ENCODE results near the gene TSSK6.

Gene TSSK6

DNA sequence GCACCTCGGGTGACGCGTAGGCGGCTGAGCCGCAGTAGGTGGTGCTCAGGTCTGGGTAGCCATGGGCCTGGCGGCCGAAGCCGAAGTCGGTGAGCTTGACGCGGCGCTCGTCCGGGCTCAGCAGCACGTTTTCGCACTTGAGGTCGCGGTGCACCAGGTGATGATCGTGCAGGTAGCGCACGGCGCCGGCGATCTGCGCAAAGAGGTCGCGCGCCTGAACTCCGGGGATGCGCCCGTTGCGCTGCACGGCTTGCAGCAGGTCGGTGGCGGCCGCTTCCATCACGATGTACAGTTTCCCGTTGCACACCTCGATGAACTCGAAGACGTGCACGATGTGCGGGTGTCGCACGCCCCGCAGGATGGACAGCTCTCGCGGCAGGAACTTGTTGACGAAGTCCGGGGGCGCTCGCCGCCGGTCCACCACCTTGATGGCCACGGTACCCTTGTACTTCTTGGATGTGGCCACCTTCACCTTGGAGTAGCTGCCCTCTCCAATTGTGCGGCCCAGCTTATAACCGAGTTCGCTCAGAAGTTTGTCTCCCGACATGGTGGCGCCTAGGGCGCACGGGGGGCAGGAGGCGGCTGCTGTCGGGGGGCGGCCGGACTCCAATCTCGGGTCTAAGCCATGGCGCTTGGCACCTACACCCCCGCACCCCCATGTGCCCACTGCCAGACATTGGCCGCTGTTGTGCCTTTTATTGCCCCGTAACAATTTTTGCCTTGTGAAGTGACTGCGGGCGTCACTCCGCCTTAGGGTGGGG is at the start of gene TSSK6:
TSSK6 (minus strand) TSS at position 668 of the 761 bp plus-strand sequence; CDS start at position 547, 121 bp downstream.
- DNase-seq (ENCODE audit: low spot score): no peak

DNA sequence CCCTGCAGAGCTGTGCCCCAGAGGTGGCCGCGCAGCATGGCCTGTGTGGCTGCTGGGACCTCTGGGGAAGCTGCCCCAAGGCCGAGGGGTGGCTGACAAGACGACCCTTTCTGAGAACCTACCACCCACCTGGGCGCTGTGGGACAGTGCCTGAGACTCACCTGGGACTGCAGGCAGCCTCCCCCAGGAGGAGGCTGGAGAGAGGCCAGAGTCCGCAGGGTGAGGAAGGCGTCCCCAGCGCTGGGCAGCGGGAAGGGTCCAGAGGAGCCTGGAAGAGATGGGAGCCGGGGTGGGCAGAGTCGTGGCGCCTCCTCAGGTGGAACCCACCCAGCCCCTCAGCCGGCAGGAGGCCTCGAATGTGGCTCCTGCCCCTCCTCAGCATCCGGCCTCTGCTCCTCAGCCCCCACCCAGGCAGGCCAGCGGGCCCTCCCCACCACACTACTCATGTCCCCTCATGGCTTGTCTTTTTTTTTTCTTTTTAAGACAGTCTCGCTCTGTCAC is 48.0 kb upstream of the TSSK6 start:
- DNase-seq (ENCODE audit: low spot score): no peak

DNA sequence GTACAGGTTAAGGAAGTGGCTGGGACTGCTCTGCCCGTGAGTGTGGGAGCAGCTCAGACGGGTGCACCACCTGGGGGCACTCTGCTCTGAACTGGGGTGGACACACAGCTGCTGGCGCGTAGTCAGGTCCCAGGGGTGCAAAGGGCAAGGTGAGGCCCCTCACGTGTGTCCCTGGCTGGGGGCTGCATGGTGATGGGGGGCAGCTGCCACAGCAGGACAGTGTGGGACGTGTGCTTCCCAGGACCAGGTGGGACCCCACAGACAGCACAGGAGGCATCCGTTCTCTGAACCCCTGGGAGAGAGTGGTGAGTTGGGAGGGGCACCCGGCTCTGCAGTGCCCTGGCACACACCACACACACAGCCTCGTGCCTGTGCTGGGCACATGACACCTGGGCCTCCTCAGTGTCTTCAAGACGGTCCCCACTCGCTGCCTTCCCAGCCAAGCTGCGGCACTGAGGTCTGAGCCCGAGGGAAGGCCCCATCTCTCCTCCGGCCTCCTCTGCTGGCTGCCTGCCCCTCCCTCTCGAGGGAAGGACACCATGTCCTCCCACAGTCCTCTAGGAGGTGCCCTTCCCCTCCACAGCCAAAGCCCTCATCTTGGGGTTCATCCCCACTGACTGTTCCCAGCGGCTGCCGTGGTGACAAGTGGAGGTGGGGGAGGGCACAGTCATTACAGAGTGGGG is 47.5 kb upstream of the TSSK6 start:
- no peak for DNase-seq (ENCODE audit: low spot score)

DNA sequence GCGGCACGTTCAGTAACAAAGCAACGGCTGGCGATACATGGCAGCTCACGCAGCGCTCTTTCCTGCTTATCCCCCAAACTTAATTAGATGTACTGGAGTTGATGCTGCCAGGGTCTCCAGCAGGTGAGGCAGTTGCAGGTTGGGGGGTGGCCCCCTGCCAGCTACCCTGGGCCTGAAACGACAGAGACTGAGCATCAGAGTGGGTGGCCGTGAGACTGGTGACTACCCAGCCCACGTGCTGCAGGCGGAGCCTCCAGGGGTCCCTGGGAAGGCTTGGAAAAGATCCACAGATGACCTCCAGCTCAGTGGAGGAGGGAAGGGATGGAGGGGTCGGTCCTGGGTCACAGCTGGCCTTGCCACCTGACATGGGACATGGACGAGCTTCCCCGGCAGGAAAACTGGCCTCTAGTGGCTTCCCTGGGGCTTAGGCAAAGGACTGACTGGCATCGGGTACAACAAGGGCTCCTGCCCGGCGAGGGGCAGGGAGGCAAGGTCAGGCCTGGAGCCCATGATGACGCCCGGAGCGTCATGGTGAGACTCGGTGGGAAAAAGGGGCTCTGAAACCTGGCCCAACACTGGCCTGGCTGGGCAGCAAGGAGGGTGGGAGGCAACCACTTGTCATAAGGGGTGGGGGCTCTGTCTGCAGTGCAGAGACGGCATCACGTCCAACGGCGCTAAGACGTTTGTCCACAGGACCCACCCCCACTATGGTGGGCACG is 46.8 kb upstream of the TSSK6 start:
- DNase-seq (ENCODE audit: low spot score): no peak

DNA sequence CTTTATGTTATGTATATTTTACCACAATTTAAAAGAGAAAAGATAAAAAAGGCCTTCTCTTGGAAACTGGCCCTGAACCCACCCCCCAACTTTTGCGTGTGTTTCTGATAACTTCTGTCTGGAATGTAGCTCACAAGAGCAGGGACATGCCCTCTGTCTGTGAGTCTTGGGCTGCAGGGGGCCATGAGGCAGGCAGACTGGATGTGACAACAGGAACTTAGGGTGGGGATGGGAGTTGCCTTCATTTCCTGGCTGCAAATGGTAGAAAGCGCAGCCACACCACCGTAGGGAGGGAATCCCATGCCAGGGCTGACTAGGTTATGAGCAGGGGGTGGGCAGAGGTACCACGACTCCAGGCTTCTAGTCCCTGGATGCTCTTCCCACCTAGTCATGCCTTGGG is 44.6 kb upstream of the TSSK6 start:
- DNase-seq (ENCODE audit: low spot score): no peak

DNA sequence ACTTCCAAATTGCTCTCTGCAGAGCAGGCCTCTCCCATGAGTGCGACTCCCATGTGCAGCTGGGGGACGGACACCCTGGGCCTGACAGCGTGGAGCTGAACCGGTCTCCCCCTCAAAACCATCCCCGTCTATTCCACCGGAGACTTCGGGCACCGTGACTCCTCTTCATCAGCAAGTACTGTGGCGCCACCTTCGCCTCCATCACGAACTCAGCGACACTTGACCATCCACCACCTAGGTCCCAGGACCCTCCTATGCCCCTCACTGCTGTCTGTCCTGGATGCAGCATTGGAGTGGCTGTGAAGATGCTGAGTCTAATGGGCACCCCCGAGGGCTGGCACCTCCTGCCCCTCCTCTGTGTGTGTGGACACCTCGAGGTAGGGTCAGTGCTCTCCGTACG is 43.3 kb upstream of the TSSK6 start:
- DNase-seq (ENCODE audit: low spot score): no peak

DNA sequence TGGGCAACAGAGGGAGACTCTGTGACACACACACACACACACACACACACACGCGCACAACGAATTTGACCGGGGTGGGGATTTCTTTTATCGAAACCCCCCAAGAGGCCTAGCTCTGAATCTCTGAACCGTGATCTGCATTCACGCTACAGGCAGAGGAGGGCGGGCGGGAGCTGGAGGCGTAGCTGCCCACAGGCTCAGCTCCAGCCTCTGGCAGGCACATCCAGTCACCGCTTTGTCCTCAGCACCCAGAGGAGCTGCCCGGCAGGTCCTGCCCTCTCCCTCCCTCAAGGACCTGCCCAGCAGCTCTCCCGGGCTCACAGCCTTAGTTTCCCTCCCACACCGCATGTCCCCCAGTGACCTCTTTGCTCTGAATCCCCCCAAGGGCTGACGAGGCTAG is 42.7 kb upstream of the TSSK6 start:
- DNase-seq (ENCODE audit: low spot score): no peak

DNA sequence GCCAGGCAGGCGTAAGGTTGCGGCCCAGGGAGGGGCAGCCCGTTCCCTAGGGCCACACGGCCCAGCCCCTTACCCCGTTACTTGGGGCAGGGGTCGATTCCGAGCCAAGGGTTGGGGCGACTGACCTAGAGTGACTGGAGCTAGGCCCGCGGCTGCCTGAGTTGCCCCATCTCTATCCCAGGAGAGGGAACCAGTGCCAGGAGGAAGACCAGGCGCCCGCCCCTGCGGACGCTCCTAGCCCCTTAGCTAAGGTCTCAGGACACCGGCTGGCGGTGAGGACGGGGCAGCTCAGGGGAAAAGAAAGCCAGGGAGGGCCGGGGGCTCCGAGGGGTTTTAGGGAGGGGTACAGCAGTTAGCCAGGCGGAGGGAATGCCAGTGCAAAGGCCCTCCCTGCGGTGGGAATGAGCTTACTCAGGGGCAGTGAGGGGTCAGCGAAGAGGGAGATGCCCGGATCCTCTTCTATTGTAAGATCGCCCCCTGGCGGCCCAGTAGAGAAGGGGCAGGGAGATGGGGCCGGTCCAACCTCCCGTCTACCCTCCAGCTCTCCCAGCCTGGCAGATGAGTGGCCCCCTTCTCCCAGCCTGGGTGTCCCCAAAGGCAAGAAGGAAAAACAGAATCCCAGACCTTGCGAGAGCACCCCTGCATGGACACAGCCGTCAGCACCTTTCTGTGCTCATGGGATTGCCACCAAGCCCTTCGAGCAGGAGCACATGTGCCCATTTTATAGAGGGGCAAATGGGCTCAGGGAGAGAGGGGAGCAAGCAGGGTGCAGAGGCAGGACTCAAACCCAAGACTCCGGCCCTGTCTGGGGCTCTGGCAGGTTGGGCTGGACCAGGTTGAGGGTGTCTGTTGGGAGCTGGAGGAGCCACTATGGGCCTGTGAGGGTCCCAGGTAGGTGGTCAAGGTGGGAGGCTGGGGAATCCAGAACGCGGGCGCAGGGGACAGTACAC is 39.0 kb upstream of the TSSK6 start:
- peak; percentile 33 for DNase-seq (ENCODE audit: low spot score)

DNA sequence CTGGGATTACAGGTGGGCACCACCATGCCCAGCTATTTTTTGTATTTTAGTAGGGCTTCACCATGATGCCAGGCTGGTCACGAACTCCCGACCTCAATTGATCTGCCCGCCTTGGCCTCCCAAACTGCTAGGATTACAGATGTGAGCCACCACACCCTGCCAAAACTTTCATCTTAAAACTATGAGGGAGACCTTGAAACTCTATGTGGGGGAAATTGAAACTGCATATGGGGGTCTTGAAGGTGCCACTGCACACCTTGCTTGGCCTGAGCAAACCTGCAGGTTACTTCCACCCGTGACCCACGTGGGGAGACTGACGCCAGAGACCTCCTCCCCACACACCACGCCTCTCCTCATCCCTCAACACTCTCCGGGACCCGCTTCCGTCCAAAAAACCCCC is 38.3 kb upstream of the TSSK6 start:
- DNase-seq (ENCODE audit: low spot score): no peak

DNA sequence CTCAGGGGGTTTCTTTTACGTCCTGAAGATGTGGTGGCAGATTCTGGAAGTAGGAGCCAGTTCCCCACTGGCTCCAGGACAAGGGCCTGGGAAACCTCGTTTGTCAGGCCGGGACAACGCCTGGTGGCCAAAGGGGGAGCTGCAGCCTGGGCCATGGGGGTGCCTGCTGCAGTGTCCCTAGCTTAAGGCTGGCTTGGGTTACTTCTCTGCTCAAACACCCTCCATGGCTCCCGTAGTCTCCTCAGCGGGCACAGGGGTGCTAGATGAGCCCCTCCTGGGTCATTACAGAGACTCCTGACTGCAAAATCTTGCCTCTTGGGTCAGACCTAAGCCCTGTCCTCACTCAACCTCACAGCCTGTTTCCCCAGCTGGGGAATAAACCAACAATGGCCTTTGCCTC is 37.5 kb upstream of the TSSK6 start:
- DNase-seq (ENCODE audit: low spot score): peak; percentile 31

DNA sequence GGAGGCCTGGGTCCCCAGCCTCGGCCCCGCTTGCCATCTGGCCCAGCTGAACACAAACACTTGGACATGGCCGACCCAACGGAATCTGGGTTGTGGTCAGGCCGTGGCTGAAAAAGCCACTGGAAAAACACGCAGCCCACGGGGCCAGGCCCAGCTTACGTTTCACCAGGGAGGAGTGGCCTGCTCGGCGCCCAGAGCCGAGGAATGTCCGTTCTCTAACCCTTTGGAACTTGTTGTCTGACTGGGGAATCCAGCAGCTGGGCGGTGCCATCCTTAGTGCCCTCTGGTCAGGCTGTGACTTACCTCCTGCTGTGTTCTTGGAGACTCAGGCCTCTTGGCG is 36.5 kb upstream of the TSSK6 start:
- no peak for DNase-seq (ENCODE audit: low spot score)

DNA sequence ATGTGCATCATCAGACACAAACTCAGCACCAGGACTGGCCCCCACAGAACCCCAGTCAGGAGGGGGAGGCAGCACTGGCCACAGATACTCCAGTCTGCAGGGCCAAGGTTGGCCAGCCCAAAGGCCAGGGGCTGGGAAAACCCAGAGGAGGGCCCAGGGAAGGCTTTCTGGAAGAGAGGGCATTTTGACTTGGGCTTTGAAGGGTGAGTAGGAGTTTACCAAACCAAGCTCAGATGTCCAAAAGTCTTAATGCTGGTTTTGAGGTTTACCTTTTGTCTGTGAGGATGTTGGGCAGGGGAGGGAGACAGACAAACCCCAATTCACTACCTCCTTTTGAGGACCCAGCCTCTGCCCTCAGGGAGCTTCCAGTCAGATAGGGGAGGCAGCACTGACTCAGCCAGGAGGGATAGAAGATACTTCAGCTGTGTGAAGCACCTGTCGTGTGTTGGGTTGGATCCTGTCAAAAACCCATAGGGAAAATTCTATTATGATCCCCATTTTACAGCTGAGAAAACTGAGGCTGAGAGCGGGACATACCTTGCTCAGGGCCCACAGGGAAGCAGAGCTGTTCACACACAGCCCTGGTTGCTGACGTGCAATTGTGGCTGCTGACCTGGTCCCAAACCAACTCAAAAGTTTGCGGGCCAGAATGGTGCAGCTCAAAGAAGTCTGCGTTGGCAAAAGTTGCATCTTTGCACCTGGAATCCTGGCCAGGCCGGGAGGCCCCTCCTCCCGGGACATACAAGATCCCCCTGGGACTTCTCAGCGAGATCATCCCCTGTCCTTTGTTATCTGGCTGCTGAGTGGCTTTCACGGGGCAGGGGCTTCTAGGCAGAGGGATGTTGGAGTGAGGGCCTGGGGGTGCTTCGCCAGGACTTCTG is 35.9 kb upstream of the TSSK6 start:
- DNase-seq (ENCODE audit: low spot score): no peak

DNA sequence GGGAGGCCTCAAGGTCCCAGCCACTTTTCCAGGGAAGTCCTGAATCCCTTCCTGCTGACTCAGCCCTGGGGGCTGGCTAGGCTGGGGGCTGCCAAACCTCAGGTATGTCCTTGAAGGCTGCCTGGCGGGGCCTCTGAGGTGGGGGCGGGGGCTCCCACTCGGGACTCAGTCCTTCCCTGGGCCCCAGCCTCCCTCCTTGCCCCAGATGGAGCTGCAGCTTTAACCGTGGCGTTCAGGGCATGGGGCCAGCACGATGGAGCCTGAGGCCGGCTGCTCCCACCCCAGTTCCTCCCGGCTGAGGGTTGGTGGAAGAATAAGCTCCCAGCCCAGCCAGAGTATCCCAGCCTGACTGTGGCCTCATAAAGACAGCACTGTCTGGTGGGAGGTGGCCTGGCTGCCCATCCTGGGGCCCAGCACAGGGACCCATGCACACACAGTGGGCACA is 35.2 kb upstream of the TSSK6 start:
- DNase-seq (ENCODE audit: low spot score): no peak

DNA sequence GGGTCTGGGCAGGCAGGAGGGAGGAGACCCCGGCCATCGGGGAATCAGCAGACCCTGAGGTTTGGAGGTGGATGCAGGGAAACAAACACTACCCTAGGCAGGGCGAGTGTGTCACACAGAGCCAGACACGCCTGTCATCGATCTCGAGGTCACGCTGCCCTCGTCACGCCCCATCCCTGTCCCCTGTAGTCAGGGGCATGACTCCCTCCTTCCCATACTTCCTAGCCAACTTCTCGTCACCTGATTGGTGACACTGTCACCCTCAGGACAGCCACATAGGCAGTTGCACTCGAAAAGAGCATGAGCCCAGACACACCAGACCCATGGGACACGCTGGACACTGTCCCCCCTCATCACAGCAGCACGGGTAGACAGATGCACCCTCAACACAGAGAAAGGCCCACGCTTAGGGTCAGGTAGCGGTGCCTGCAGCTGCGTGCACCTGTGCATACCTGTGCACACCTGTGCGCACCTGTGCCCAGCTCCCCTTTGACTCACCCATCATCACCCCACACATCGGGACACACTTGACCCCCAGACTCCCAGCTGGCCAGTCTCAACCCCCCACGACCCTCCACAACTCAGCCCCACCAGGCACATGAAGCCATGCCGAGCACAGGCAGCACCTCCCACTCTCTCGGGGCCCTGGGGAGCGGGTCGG is 34.6 kb upstream of the TSSK6 start:
- DNase-seq (ENCODE audit: low spot score): no peak

DNA sequence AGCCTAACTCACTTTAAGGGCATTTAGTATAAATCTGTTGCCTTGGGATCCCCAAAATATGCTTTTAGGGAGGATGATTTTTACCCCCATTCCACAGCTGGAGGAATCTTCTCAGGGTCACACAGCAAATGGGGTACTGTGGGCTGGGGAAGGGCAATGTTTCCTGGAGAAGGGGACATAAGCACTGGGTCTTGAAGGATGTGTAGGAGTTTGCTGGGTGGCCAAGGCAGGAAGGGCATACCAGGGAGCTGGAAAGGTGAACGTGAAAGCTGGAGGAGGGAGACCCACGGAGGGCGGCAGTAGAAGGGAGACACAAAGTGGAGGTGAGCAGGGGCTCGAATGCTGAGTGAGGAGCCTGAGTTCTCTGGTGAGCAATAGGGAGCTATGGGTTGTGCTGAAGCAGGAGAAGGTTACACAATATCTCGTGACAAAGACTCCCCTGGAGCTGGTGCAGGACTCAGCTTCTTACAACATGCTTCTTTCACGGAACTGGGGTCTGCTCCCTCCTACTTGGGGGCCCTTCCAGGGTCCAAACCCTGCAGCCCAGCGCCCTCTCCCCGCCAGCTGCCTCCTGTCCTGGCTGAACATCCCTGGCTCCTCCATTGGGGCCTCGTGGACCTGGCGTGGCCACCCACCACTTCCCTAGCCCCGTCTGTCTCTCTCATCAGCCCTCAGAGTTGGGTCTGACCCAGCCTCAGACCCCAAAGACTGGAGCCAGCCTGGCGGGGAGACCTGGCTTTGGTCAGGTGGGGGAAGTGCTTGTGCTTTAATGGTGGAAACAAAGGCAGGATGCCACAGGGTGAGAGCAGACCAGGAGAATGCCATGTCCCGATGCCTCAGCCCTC is 33.8 kb upstream of the TSSK6 start:
- DNase-seq (ENCODE audit: low spot score): no peak

DNA sequence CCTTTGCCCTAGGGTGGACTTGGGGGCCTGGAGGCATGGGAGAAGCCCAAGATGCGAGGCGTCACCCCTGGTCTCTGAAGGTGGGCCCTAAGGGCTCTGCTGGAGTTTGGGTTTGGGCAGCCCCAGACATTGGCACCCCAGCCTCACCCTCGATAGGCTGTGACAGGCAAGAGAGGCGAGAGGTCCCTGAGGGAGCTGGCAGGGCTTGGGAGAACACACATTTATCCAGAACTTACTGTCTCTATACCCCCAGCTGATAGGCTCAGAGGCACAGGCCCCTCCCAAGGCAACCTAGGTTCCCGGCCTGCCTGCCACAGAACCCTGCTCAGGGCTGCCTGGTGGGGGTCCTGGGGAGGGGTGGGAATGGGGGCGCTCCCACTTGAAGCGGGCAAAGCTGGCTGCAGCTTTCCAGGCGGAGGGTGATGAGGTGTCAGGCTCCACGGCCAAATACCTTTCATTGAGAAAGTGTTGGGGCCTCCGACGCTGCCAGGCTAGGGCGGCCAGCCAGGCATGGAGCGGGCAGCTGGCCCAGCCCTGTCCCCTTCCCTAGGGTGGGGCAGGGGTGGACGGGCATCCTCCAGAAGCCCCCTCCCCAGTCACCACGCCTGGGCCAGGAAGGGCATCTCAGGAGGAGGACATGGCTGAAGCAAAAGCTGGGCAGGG is 32.5 kb upstream of the TSSK6 start:
- no peak for DNase-seq (ENCODE audit: low spot score)

DNA sequence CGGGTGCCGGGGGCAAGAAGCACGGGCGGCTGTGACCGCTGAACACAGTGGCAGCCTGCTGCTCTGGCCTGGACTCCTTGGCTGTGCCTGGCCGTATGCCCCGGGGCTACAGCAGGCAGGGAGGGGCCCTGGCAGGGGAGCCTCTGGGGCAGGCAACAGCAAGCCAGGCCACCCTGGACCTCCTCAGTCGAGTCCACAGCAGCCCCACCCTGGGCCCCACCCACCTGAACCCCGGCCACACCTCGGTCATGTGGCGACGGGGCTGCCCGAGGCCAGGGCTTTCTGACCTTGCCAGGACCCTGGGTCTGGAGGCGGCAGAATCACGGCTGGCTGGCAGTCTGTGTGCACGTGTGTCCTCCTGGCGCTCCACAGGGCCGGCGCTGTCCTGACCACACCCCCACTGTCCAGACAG is 31.4 kb upstream of the TSSK6 start:
- no peak for DNase-seq (ENCODE audit: low spot score)

DNA sequence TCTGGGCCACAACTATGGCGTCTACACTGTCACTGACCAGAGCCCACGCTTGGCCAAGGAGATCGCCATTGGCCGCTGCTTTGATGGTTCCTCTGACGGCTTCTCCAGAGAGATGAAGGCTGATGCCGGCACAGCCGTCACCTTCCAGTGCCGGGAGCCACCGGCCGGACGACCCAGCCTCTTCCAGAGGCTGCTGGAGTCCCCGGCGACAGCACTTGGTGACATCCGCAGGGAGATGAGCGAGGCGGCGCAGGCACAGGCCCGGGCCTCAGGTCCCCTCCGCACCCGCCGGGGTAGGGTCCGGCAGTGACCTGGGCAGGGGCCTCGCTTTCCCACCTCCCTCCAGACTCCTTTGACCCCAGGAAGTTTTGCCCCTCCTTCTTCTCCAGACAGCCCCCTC is 30.4 kb upstream of the TSSK6 start:
- no peak for DNase-seq (ENCODE audit: low spot score)
